GM10266 (cell line): ENCODE data around the gene PRKG1.
"Not testable (repeated sequence)": the region's sequence is repeated elsewhere in the genome, so short reads cannot be mapped to it uniquely, and the experiment has no call there.

Experiments used
- DNase-seq: peaks from one replicate; pipeline ENCODE4 v3.0.0; 2012; ENCODE audit errors: extremely low spot score
- CTCF ChIP-seq: IDR thresholded peaks from 2 replicates; pipeline ENCODE4 v1.5.1; 2012; ENCODE audit warnings: mild to moderate bottlenecking, low read depth; ENCODE audit not compliant: control insufficient read depth, insufficient read depth; ENCODE audit errors: missing control alignments

The PRKG1 gene

GRCh38 chr10:51672039-51672535, 597.8 kb downstream of the PRKG1 start:
- TF ChIP-seq CTCF, result no peak
- no peak for DNase-seq

GRCh38 chr10:51675088-51675487, 600.8 kb downstream of the PRKG1 start:
- TF ChIP-seq CTCF, result no peak
- no peak for DNase-seq

- DNase-seq, result no peak
- no peak for TF ChIP-seq CTCF
Observed at GRCh38 chr10:51679841-51680240, 605.6 kb downstream of the PRKG1 start.

- TF ChIP-seq CTCF, result no peak
- no peak for DNase-seq
Observed at GRCh38 chr10:51683031-51683691, 608.9 kb downstream of the PRKG1 start.

GRCh38 chr10:51685768-51686167, 611.5 kb downstream of the PRKG1 start:
- no peak for DNase-seq
- TF ChIP-seq CTCF, result no peak

GRCh38 chr10:51687296-51687695, 613.0 kb downstream of the PRKG1 start:
- DNase-seq, result no peak
- no peak for TF ChIP-seq CTCF

- not testable (repeated sequence) for DNase-seq
Observed at GRCh38 chr10:51688826-51689225, 614.5 kb downstream of the PRKG1 start.

- no peak for TF ChIP-seq CTCF
- DNase-seq, result no peak
Observed at GRCh38 chr10:51689536-51689935, 615.2 kb downstream of the PRKG1 start.
